ENCODE measurements around the gene TSPAN3.

Gene TSPAN3

DNA sequence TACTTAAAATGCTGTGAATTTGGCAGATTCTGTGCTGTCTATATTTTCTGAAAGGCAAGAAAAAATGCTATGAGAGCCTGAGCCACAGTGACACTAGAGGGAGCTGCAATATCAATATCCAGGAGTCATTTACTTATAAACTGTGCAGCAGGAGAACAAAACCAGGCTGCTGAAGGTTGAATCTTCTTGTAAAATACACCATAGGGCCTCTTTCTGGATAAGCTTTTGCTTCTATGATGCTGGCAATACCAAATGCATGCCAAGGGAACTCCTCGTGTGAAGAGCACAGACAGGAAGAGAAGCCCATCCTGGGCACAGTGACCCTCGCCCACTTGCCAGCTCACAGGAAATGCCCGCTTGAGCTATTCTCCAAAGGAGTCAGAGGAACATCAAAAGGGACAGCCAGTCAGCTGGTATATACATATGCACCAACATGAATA is 48.0 kb upstream of the TSPAN3 start:
- Histone ChIP-seq H3K36me3 (ENCODE audit: control insufficient read depth, low read length) (no peaks in the 10 kb centered on the region), H3K79me2 (ENCODE audit: control insufficient read depth, low read length) (no peaks in the 10 kb centered on the region), H3K4me1 (ENCODE audit: control insufficient read depth, low read length) (peaks cover 5% of the 10 kb centered on the region; the same call in 1 of the 2 replicates), H3K27ac (ENCODE audit: low read depth, low read length) (no peak overlapping the region), H4K20me1 (ENCODE audit: control insufficient read depth, insufficient read depth, low read depth, low read length) (no peaks in the 10 kb centered on the region), H3K9me3 (ENCODE audit: control insufficient read depth, insufficient read depth, low read length) (no peaks in the 10 kb centered on the region), H3K27me3 (ENCODE audit: control insufficient read depth, low read length) (peaks cover 12% of the 10 kb centered on the region), H3K9me2 (replicated peaks; ENCODE audit: control insufficient read depth, low read length) (no peaks in the 10 kb centered on the region), H3K4me3 (ENCODE audit: low read length) (no peak overlapping the region), H3F3A (ENCODE audit: control insufficient read depth, insufficient read depth) (no peaks in the 10 kb centered on the region), H3K4me2 (ENCODE audit: low read length) (no peak overlapping the region)
- TF ChIP-seq CTCF (IDR thresholded peaks at IDR 0.05; ENCODE audit: low read depth, low read length, poor library complexity, severe bottlenecking) (peak; percentile 87), EZH2phosphoT487 (IDR thresholded peaks at IDR 0.05; ENCODE audit: borderline replicate concordance, low read length) (no peak)

GRCh38 chr15:77115179-77115578 is 44.3 kb upstream of the TSPAN3 start:
- Histone ChIP-seq H3K27ac (ENCODE audit: low read depth, low read length) (no peak overlapping the region), H3K4me1 (ENCODE audit: control insufficient read depth, low read length) (no peaks in the 10 kb centered on the region), H3K79me2 (ENCODE audit: control insufficient read depth, low read length) (no peaks in the 10 kb centered on the region), H4K20me1 (ENCODE audit: control insufficient read depth, insufficient read depth, low read depth, low read length) (no peaks in the 10 kb centered on the region), H3F3A (ENCODE audit: control insufficient read depth, insufficient read depth) (no peaks in the 10 kb centered on the region), H3K27me3 (ENCODE audit: control insufficient read depth, low read length) (peaks cover 12% of the 10 kb centered on the region), H3K4me3 (ENCODE audit: low read length) (no peak overlapping the region), H3K4me2 (ENCODE audit: low read length) (no peak overlapping the region), H3K36me3 (ENCODE audit: control insufficient read depth, low read length) (no peaks in the 10 kb centered on the region), H3K9me3 (ENCODE audit: control insufficient read depth, insufficient read depth, low read length) (no peaks in the 10 kb centered on the region), H3K9me2 (replicated peaks; ENCODE audit: control insufficient read depth, low read length) (no peaks in the 10 kb centered on the region)
- TF ChIP-seq CTCF (IDR thresholded peaks at IDR 0.05; ENCODE audit: low read depth, low read length, poor library complexity, severe bottlenecking) (no peak), EZH2phosphoT487 (IDR thresholded peaks at IDR 0.05; ENCODE audit: borderline replicate concordance, low read length) (no peak)

- Histone ChIP-seq H3K79me2 (ENCODE audit: control insufficient read depth, low read length) (no peaks in the 10 kb centered on the region), H3K9me2 (replicated peaks; ENCODE audit: control insufficient read depth, low read length) (no peaks in the 10 kb centered on the region), H3F3A (ENCODE audit: control insufficient read depth, insufficient read depth) (no peaks in the 10 kb centered on the region), H3K4me2 (ENCODE audit: low read length) (no peak overlapping the region), H3K4me3 (ENCODE audit: low read length) (no peak overlapping the region), H3K27ac (ENCODE audit: low read depth, low read length) (no peak overlapping the region), H3K4me1 (ENCODE audit: control insufficient read depth, low read length) (no peaks in the 10 kb centered on the region), H3K9me3 (ENCODE audit: control insufficient read depth, insufficient read depth, low read length) (no peaks in the 10 kb centered on the region), H3K36me3 (ENCODE audit: control insufficient read depth, low read length) (no peaks in the 10 kb centered on the region), H4K20me1 (ENCODE audit: control insufficient read depth, insufficient read depth, low read depth, low read length) (no peaks in the 10 kb centered on the region), H3K27me3 (ENCODE audit: control insufficient read depth, low read length) (0 out of 2 replicates have a peak, but pooled peaks cover 4% of the 10 kb centered on the region)
- TF ChIP-seq EZH2phosphoT487 (IDR thresholded peaks at IDR 0.05; ENCODE audit: borderline replicate concordance, low read length) (no peak), CTCF (IDR thresholded peaks at IDR 0.05; ENCODE audit: low read depth, low read length, poor library complexity, severe bottlenecking) (no peak)
Measured at GRCh38 chr15:77112838-77113504, 42.1 kb upstream of the TSPAN3 start.

Data from DOHH2 (cell line).